Esophagus squamous epithelium (tissue), 5 donors: ENCODE measurements around the gene SPOCK1. TPM values are rescaled to one million over a fixed set of nuclear protein-coding genes. Genes with fewer than 3 reads are reported as not detected.

Experiments used
- DNase-seq: peaks from one replicate; lab custom pipeline; 2025; lab: John Stamatoyannopoulos, UW
- H3K27ac ChIP-seq, 4 donors: fragments of 200-600 bp; sonication (generic); one replicate each; pipeline ENCODE4 v1.5.1; 2016 to 2019; ENCODE audit warnings: mild to moderate bottlenecking in 1 of 4
- H3K27me3 ChIP-seq, 4 donors: fragments of 200-600 bp; sonication (generic); 1 replicate in 3 of 4; 2 replicates in 1 of 4; pipeline versions ENCODE4 v1.5.1 to v1.6.0; 2017 to 2021; ENCODE audit warnings: antibody characterized with exemption in 1 of 4
- H3K36me3 ChIP-seq, 3 donors: fragments of 200-600 bp; sonication (generic); one replicate each; pipeline ENCODE4 v1.5.1; 2016 to 2019
- H3K4me1 ChIP-seq, 3 donors: fragments of 200-600 bp; sonication (generic); one replicate each; pipeline ENCODE4 v1.5.1; 2017 to 2019
- H3K4me3 ChIP-seq, 4 donors: fragments of 200-600 bp; sonication (generic); 1 replicate in 3 of 4; 2 replicates in 1 of 4; pipeline ENCODE4 v1.5.1; 2016 to 2019; ENCODE audit warnings: mild to moderate bottlenecking in 2 of 4, moderate library complexity in 1 of 4
- H3K9me3 ChIP-seq, 3 donors: fragments of 200-600 bp; sonication (generic); one replicate each; pipeline ENCODE4 v1.5.1; 2016 to 2019
- CTCF ChIP-seq, 6 experiments: fragments of 450-650 bp in 4 of 6; fragments of 200-600 bp in 2 of 6; sonication (generic) in 2 of 6; IDR thresholded peaks; one replicate each; pipeline ENCODE4 v1.5.1; 2016 to 2019; ENCODE audit warnings: antibody characterized with exemption in 6 of 6, mild to moderate bottlenecking in 4 of 6, moderate library complexity in 4 of 6
- POLR2A ChIP-seq, 4 donors: fragments of 450-650 bp; IDR thresholded peaks; one replicate each; pipeline ENCODE4 v1.6.1; 2017; ENCODE audit warnings: antibody characterized with exemption in 4 of 4, mild to moderate bottlenecking in 4 of 4, moderate library complexity in 3 of 4
- WGBS, 2 donors: methylation state at CpG; one replicate each; pipeline ENCODE4 v1.1.5; 2018; 5-methylcytosine and 5-hydroxymethylcytosine counted together
- intact Hi-C: fragments of 100-400 bp; cut with DNase I; formaldehyde crosslinking; loops from one replicate; pipeline ENCODE4 v1.15.0; 2022
- total RNA-seq, 4 donors: library from RNA; depleted of rRNA; stranded (reverse); fragments of >200 nt; gene quantifications; one replicate each; pipeline ENCODE4 v1.1.0, GENCODE V29; 2016
- donor health status: DM: yes; HTN: yes; CAD: no.

The SPOCK1 gene
- total RNA-seq, 4 donors from 2014 or later: 0.99 to 21.9 (median 8.1) TPM

GRCh38 chr5:137300411-137301240, 198.5 kb downstream of the SPOCK1 start:
- TF ChIP-seq CTCF (IDR thresholded peaks at IDR 0.05) (no peak), POLR2A (IDR thresholded peaks at IDR 0.05) (no peak)
- WGBS, 2 donors: 81 to 90% methylated on average over 4 of the region's 4 CpGs
- DNase-seq: no peak

GRCh38 chr5:137296213-137296781, 202.8 kb downstream of the SPOCK1 start:
- no peak for TF ChIP-seq POLR2A (IDR thresholded peaks at IDR 0.05)
- TF ChIP-seq CTCF (IDR thresholded peaks at IDR 0.05): no peak
- intact Hi-C loops: no loop called here
- no peak overlapping the region for H3K4me3 ChIP-seq
- H3K27ac ChIP-seq: no peak overlapping the region
- WGBS, 2 donors: 73 to 75% methylated on average over 11 to 12 of the region's 12 CpGs
- H3K9me3 ChIP-seq: no peaks in the 10 kb centered on the region
- peaks cover 0 to 6% (median 0%) of the 10 kb centered on the region in 4 donors for H3K27me3 ChIP-seq
- no peaks in the 10 kb centered on the region for H3K36me3 ChIP-seq
- no peaks in the 10 kb centered on the region for H3K4me1 ChIP-seq
- DNase-seq: no peak

More at GRCh38 chr5:137300411-137301240, 198.5 kb downstream of the SPOCK1 start:
- no peaks in the 10 kb centered on the region for H3K9me3 ChIP-seq
- no peak overlapping the region for H3K4me3 ChIP-seq
- peaks cover 0 to 6% (median 0%) of the 10 kb centered on the region in 4 donors for H3K27me3 ChIP-seq
- no peaks in the 10 kb centered on the region for H3K4me1 ChIP-seq
- intact Hi-C loops: no loop called here
- H3K27ac ChIP-seq: no peak overlapping the region
- H3K36me3 ChIP-seq: no peaks in the 10 kb centered on the region

GRCh38 chr5:137294604-137295003, 204.5 kb downstream of the SPOCK1 start:
- H3K4me3 ChIP-seq: no peak overlapping the region
- 11 to 62% methylated on average over 1 of the region's 1 CpG for WGBS, 2 donors
- H3K27me3 ChIP-seq: no peaks in the 10 kb centered on the region
- no peaks in the 10 kb centered on the region for H3K36me3 ChIP-seq
- intact Hi-C loops: no loop called here
- no peak overlapping the region for H3K27ac ChIP-seq
- no peak for DNase-seq
- no peaks in the 10 kb centered on the region for H3K4me1 ChIP-seq
- TF ChIP-seq CTCF (IDR thresholded peaks at IDR 0.05): no peak
- TF ChIP-seq POLR2A (IDR thresholded peaks at IDR 0.05): no peak
- no peaks in the 10 kb centered on the region for H3K9me3 ChIP-seq

- H3K36me3 ChIP-seq: no peaks in the 10 kb centered on the region
- H3K9me3 ChIP-seq: no peaks in the 10 kb centered on the region
- H3K27ac ChIP-seq: no peak overlapping the region
- TF ChIP-seq CTCF (IDR thresholded peaks at IDR 0.05): no peak
- TF ChIP-seq POLR2A (IDR thresholded peaks at IDR 0.05): no peak
- no peaks in the 10 kb centered on the region for H3K4me1 ChIP-seq
- intact Hi-C loops: no loop called here
- H3K27me3 ChIP-seq: peaks cover 0 to 11% (median 0%) of the 10 kb centered on the region in 4 donors
- no peak overlapping the region for H3K4me3 ChIP-seq
- 37 to 41% methylated on average over 8 of the region's 8 CpGs for WGBS, 2 donors
- no peak for DNase-seq
These were observed 206.6 kb downstream of the SPOCK1 start for GRCh38 chr5:137292461-137293027.

- no peaks in the 10 kb centered on the region for H3K9me3 ChIP-seq
- no peak overlapping the region for H3K4me3 ChIP-seq
- DNase-seq: no peak
- intact Hi-C loops: no loop called here
- H3K36me3 ChIP-seq: no peaks in the 10 kb centered on the region
- TF ChIP-seq CTCF (IDR thresholded peaks at IDR 0.05) (no peak), POLR2A (IDR thresholded peaks at IDR 0.05) (no peak)
- no peak overlapping the region for H3K27ac ChIP-seq
- H3K27me3 ChIP-seq: peaks cover 0 to 11% (median 0%) of the 10 kb centered on the region in 4 donors
- no peaks in the 10 kb centered on the region for H3K4me1 ChIP-seq
- WGBS, 2 donors: 56 to 64% methylated on average over 1 of the region's 2 CpGs
These were observed 207.7 kb downstream of the SPOCK1 start for GRCh38 chr5:137291436-137291835.
